Measurements from ENCODE around the gene MCRIP1. TPM values are rescaled to one million over a fixed set of nuclear protein-coding genes. Genes with fewer than 3 reads are reported as not detected.

Gene MCRIP1
- total RNA-seq, 4 donors from 2014 or later: 49.6 to 78.5 (median 57.2) TPM

DNA sequence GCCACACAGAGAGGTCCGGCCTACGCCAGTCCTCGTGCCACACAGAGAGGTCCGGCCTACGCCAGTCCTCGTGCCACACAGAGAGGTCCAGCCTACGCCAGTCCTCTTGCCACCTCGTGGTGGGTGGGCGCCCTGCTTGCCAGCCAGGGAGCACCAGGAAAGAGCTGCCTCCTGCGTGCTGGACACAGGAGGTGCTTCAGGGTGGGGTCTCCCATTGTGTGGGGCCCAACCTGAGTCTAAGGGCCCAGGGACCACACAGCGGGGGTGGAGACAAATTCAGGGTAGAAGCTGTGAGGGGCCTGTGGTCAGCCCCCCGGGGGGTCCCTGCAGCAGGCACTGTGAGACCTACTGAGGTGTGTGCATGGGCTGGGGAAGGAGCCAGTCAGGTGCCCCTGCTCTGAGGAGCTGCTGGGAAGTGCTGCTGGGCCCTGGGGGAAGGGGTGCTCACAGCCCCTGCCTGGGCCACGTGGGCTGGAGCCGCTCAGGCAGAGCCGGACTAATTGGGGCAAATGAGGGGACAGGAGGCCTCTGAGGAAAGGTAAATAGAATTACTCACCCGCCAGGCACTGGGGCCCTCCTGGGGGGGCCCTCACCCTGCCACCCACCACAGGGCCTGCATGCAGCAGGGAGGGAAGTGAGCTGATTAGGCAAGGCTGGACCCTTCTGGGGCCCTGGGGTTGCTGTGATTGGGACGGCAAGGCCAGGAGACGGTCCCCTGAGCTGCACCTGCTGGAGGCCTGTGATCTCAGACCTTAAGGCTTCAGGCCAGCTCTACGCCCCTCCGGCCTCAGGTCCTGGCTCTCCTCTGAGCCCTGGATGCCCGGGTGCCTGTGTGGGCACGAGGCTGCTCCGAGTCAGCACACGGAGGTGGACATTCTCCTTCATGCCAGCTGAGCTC is 18.1 kb downstream of the MCRIP1 start:
- no peak for ATAC-seq (ENCODE audit: low FRiP score)
- TF ChIP-seq, protein P1, sequence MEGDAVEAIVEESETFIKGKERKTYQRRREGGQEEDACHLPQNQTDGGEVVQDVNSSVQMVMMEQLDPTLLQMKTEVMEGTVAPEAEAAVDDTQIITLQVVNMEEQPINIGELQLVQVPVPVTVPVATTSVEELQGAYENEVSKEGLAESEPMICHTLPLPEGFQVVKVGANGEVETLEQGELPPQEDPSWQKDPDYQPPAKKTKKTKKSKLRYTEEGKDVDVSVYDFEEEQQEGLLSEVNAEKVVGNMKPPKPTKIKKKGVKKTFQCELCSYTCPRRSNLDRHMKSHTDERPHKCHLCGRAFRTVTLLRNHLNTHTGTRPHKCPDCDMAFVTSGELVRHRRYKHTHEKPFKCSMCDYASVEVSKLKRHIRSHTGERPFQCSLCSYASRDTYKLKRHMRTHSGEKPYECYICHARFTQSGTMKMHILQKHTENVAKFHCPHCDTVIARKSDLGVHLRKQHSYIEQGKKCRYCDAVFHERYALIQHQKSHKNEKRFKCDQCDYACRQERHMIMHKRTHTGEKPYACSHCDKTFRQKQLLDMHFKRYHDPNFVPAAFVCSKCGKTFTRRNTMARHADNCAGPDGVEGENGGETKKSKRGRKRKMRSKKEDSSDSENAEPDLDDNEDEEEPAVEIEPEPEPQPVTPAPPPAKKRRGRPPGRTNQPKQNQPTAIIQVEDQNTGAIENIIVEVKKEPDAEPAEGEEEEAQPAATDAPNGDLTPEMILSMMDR (IDR thresholded peaks at IDR 0.05): no peak
- no peak for DNase-seq (ENCODE audit: low spot score)

- TF ChIP-seq, protein P1 (IDR thresholded peaks at IDR 0.05): no peak
- no peak for DNase-seq (ENCODE audit: low spot score)
These were observed 19.0 kb downstream of the MCRIP1 start for GRCh38 chr17:81813861-81814683.

DNA sequence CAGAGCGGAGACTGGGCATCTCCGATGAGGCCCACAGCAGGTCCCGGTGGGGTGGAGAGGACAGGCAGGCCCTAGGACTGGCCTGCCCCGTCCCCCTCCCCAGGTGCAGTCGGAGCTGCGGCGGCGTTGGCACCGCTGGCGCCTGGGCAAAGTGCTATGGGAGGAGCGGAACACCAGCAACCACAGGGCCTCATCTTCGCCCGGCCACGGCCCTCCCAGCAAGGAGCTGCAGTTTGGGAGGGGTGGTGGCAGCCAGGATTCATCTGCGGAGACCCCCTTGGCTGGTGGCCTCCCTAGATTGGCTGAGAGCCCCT is 19.8 kb downstream of the MCRIP1 start:
- TF ChIP-seq, protein P1 (IDR thresholded peaks at IDR 0.05): no peak
- DNase-seq (ENCODE audit: low spot score) (no peak), ATAC-seq (ENCODE audit: low FRiP score) (no peak)

More at GRCh38 chr17:81813861-81814683, 19.0 kb downstream of the MCRIP1 start:
- ATAC-seq (ENCODE audit: low FRiP score): no peak

- TF ChIP-seq, protein P1 (IDR thresholded peaks at IDR 0.05): no peak
- no peak for DNase-seq (ENCODE audit: low spot score)
- no peak for ATAC-seq (ENCODE audit: low FRiP score)
These were observed 20.3 kb downstream of the MCRIP1 start for GRCh38 chr17:81812571-81813370.

- TF ChIP-seq, protein P1 (IDR thresholded peaks at IDR 0.05): no peak
- ATAC-seq (ENCODE audit: low FRiP score) (no peak), DNase-seq (ENCODE audit: low spot score) (no peak)
These were observed 21.2 kb downstream of the MCRIP1 start for GRCh38 chr17:81811705-81812570.

Measured in omental fat pad (tissue), 4 donors.